HL-60/S4 treated with retinoic acid at 250 ng/mL for 4 days and 3 days (cell line): ENCODE measurements around the gene SCAP.

Source experiments
- in situ Hi-C: fragments of 300-500 bp; cut with MboI; formaldehyde crosslinking; loops from 2 replicates; pipeline ENCODE4 v1.7.0; 2022; ENCODE audit warnings: low sequenced_read_pairs

Gene SCAP

DNA sequence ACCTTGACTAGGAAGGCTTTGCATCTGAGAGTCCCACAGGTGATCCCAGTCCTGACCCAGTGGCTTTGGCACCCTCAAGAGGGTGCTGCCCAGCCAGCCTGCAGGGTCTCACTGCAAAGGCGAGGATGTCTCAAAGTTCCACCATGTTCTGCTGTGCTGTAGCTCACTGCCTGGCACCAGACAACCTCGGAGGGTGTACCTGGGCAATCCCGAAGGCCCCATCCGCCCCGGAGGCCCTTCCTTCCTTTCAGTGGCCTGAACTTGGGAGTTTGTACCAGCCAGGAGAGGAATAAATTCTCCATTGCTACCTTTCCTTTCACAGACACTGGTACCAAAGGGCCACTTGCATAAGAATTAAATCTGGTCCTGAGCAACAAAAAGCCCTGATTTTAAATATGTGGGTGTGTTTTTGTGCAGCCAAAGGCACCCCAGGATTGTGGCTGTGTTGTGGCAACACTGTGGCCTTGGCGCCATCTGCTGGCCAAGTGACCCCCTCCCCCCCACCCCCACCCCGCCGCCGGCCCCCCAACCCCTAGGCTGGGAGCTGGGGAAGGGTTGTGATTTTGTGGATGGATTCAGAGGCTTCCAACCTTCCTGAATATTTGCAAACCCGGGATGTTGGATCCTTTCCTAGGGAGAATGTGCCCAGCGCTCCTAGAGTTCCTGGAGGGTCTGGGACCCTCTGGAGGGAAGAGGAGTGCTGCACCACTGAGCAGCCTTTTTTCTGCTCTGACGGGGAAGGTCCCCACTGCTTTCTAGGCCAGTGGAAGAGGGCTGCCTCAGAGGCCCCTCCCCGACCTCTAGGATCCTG is 104.6 kb downstream of the SCAP start:
- in situ Hi-C loops: loop anchor here (25.0 kb wide), 1 partner anchor 659 kb away; the partner anchor contains the start of genes PRSS50 and TMIE

DNA sequence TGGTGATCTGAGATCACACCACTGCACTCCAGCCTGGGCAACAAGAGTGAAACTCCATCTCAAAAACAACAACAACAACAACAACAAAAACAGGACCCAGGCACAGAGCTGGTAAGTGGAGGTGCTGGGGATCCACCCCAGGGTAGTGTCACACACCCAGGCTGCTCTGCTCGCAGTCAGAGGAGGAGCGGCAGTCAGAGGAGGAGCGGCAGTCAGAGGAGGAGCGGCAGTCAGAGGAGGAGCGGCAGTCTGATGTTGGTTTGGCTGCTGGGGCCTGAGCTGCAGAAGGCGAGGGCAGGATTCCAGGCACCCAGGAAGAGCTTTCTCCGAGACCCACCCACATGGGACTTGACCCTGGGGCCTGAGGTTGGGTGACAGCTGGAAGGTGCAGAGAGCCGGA is 105.7 kb downstream of the SCAP start:
- in situ Hi-C loops: loop anchor here (25.0 kb wide), 1 partner anchor 658 kb away; the partner anchor contains the start of genes PRSS50 and TMIE

DNA sequence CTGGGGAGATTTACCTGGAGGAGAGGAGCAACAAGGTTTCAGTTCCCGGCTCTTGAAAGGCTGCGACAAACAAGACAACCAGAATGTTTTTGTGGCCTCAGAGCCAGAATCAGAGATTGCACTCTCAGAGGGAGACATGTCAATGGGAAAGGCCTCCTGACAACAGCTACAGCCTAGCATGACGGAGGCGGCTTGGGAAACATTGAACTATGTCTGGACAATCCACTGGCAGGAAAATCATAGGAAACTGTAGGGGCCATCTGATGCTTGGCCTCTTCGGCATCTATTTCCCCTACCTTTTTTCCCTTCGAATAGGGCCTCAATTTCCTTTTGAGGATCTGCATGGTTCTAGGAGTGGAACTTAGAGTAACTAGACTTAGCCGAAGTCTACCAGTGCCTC is 108.1 kb downstream of the SCAP start:
- in situ Hi-C loops: loop anchor here (25.0 kb wide), 1 partner anchor 655 kb away; the partner anchor contains the start of genes PRSS50 and TMIE

DNA sequence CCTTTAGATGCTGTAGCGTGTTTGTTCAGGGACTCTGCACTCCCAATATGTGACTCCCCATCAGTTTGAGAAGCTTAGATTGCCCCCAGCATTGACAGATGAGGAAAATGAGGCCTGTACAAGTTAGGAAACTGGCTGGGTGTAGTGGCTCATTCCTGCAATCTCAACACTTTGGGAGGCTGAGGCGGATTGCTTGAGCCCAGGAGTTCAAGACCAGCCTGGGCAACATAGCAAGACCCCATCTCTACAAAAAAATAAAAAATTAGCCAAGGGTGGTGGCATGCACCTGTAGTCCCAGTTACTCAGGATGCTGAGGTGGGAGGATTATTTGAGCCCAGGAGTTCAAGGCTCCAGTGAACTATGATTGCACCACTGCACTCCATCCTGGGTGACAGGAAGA is 108.9 kb downstream of the SCAP start:
- in situ Hi-C loops: loop anchor here (25.0 kb wide), 1 partner anchor 655 kb away; the partner anchor contains the start of genes PRSS50 and TMIE

DNA sequence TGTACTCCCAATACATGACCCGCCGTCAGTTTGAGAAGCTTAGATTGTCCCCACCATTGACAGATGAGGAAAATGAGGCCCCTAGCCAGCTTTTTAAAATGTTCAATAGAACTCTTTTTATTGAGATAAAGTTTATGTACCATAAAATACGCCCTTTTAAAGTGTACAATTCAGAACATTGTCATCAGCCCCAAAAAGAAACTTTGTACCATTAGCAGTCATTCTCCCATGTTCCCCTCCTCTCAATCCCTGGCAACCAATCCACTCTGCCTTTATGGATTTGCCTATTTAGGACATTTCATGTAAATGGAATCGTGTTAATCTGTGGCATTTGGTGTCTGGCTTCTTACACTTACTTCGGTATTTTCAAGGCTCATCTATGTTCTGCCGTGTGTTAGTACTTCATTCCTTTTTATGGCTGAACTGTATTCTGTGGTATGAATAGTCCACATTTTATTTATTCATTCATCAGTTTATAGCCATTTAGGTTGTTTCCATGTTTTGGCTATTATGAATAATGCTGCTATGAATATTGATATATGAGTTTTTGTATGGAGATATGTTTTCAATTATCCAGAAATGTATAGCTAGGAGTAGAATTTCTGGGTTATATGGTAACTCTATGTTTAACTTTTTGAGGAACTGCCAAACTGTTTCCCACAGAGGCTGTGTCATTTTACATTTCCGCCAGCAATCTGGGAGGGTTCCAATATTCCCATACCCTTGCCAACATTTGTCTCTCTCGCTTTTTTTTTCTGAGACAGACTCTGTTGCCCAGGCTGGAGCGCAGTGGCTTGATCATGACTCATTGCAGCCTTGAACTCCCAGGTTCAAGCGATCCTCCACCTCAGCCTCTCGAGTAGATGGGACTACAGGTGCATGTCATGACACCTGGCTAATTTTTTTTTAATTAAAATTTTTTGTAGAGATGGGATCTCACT is 110.3 kb downstream of the SCAP start:
- in situ Hi-C loops: loop anchor here (25.0 kb wide), 1 partner anchor 653 kb away; the partner anchor contains the start of genes PRSS50 and TMIE
